Measurements from ENCODE around the gene NR2E3.
"Not testable (repeated sequence)": the region's sequence is repeated elsewhere in the genome, so short reads cannot be mapped to it uniquely, and the experiment has no call there.

Gene NR2E3

GRCh38 chr15:71812966-71813722 is 2.8 kb downstream of the NR2E3 start:
- in situ Hi-C loops (cut with HindIII; ENCODE audit: low sequenced_read_pairs), result no loop called here

GRCh38 chr15:71813723-71814470 is 3.5 kb downstream of the NR2E3 start:
- in situ Hi-C loops (cut with HindIII; ENCODE audit: low sequenced_read_pairs), result no loop called here

- in situ Hi-C loops (cut with HindIII; ENCODE audit: low sequenced_read_pairs), result no loop called here
These were observed 4.9 kb downstream of the NR2E3 start for GRCh38 chr15:71815301-71815700.

GRCh38 chr15:71817351-71817750 is 7.0 kb downstream of the NR2E3 start:
- in situ Hi-C loops (cut with HindIII; ENCODE audit: low sequenced_read_pairs), result no loop called here

- in situ Hi-C loops (cut with HindIII; ENCODE audit: low sequenced_read_pairs), result no loop called here
These were observed 9.8 kb downstream of the NR2E3 start for GRCh38 chr15:71820127-71820526.

- in situ Hi-C loops (cut with HindIII; ENCODE audit: low sequenced_read_pairs), result no loop called here
These were observed 11.3 kb downstream of the NR2E3 start for GRCh38 chr15:71821547-71822129.

- in situ Hi-C loops (cut with HindIII; ENCODE audit: low sequenced_read_pairs), result no loop called here
These were observed 12.7 kb downstream of the NR2E3 start for GRCh38 chr15:71822890-71823630.

- in situ Hi-C loops (cut with HindIII; ENCODE audit: low sequenced_read_pairs), result no loop called here
These were observed 13.4 kb downstream of the NR2E3 start for GRCh38 chr15:71823801-71824200.

- in situ Hi-C loops (cut with HindIII; ENCODE audit: low sequenced_read_pairs), result no loop called here
These were observed 14.8 kb downstream of the NR2E3 start for GRCh38 chr15:71825021-71825730.

GRCh38 chr15:71826196-71826595 is 15.8 kb downstream of the NR2E3 start:
- in situ Hi-C loops (cut with HindIII; ENCODE audit: low sequenced_read_pairs), result no loop called here

- in situ Hi-C loops (cut with HindIII; ENCODE audit: low sequenced_read_pairs), result no loop called here
These were observed 20.6 kb downstream of the NR2E3 start for GRCh38 chr15:71830981-71831380.

GRCh38 chr15:71841563-71841962 is 31.2 kb downstream of the NR2E3 start:
- in situ Hi-C loops (cut with HindIII; ENCODE audit: low sequenced_read_pairs), result no loop called here

- in situ Hi-C loops (cut with HindIII; ENCODE audit: low sequenced_read_pairs), result no loop called here
These were observed 34.6 kb downstream of the NR2E3 start for GRCh38 chr15:71844916-71845315.

- in situ Hi-C loops (cut with HindIII; ENCODE audit: low sequenced_read_pairs), result no loop called here
These were observed 43.2 kb downstream of the NR2E3 start for GRCh38 chr15:71853543-71853942.

GRCh38 chr15:71858232-71858631 is 47.9 kb downstream of the NR2E3 start:
- in situ Hi-C loops (cut with HindIII; ENCODE audit: low sequenced_read_pairs), result not testable (repeated sequence)
